H1 (cell line): ENCODE measurements around the gene RGPD3. TPM values are rescaled to one million over a fixed set of nuclear protein-coding genes. Genes with fewer than 3 reads are reported as not detected.
"Not testable (repeated sequence)": the region's sequence is repeated elsewhere in the genome, so short reads cannot be mapped to it uniquely, and the experiment has no call there.

Experiments used
- CTCF ChIA-PET: fragments of 300-600 bp; sonication (Branson Sonifier 250); formaldehyde crosslinking; loops from one replicate; lab custom pipeline; 2021; ENCODE audit not compliant: partially characterized antibody; lab: Charles Lee
- POLR2A ChIA-PET: fragments of 300-600 bp; sonication (Branson Sonifier 250); formaldehyde crosslinking; loops from one replicate; lab custom pipeline; 2021; ENCODE audit warnings: inconsistent platforms; ENCODE audit not compliant: partially characterized antibody; lab: Charles Lee
- DNase-seq, 2 experiments: peaks; one replicate each; pipeline versions ENCODE4 v3.0.0 to v3.0.0-alpha.2; 2010 to 2022; ENCODE audit warnings: low spot score in 2 of 2, low read depth in 1 of 2, mixed read lengths in 1 of 2
- FAIRE-seq: peaks from 2 replicates; lab custom pipeline; 2011; peaks lifted over from hg19 to GRCh38; lab: Jason Lieb, UNC
- H2AFZ ChIP-seq: 2 replicates; pipeline ENCODE4 v1.8.1; 2012; ENCODE audit warnings: low read length, inconsistent platforms
- H2AK5ac ChIP-seq: 2 replicates; pipeline ENCODE4 v1.6.1; 2013; ENCODE audit warnings: low read depth, low read length
- H2BK120ac ChIP-seq: replicated peaks from 2 replicates; pipeline ENCODE3; 2013; ENCODE audit warnings: low read depth, low read length, inconsistent platforms
- H2BK12ac ChIP-seq: 2 replicates; pipeline ENCODE4 v1.6.1; 2013; ENCODE audit warnings: low read depth, low read length
- H2BK15ac ChIP-seq: 2 replicates; pipeline ENCODE4 v1.6.1; 2013; ENCODE audit warnings: low read length
- H2BK20ac ChIP-seq: 2 replicates; pipeline ENCODE4 v1.6.1; 2013; ENCODE audit warnings: low read length
- H2BK5ac ChIP-seq: 2 replicates; pipeline ENCODE4 v1.6.1; 2013; ENCODE audit warnings: low read depth, low read length
- H3K14ac ChIP-seq: 2 replicates; pipeline ENCODE4 v1.6.1; 2013; ENCODE audit warnings: inconsistent platforms; ENCODE audit not compliant: insufficient read length
- H3K18ac ChIP-seq: 2 replicates; pipeline ENCODE4 v1.6.1; 2013; ENCODE audit warnings: low read length; ENCODE audit errors: extremely low read depth
- H3K23ac ChIP-seq: 2 replicates; pipeline ENCODE4 v1.6.1; 2013; ENCODE audit warnings: inconsistent platforms; ENCODE audit not compliant: insufficient read length
- H3K23me2 ChIP-seq: 2 replicates; pipeline ENCODE4 v1.6.1; 2013; ENCODE audit warnings: low read depth, low read length
- H3K27ac ChIP-seq: 2 replicates; pipeline ENCODE4 v1.6.1; 2011; ENCODE audit warnings: low read depth, low read length, inconsistent platforms
- H3K27me3 ChIP-seq, 4 experiments: replicated peaks in 1 of 4; 1 replicate in 1 of 4; 2 replicates in 3 of 4; pipeline versions ENCODE4 v1.6.1 to v1.8.1; 2011 to 2013; ENCODE audit warnings: low read length in 3 of 4, mild to moderate bottlenecking in 3 of 4, inconsistent platforms in 2 of 4, mixed read lengths in 2 of 4, moderate library complexity in 1 of 4; ENCODE audit not compliant: control insufficient read depth in 3 of 4, insufficient read depth in 3 of 4; ENCODE audit errors: extremely low read depth in 1 of 4
- H3K36me3 ChIP-seq, 4 experiments: 2 replicates each; pipeline versions ENCODE4 v1.6.1 to v1.8.1; 2011 to 2013; ENCODE audit warnings: mild to moderate bottlenecking in 4 of 4, low read length in 3 of 4, moderate library complexity in 2 of 4, control low read depth in 1 of 4, inconsistent platforms in 1 of 4; ENCODE audit not compliant: insufficient read depth in 4 of 4, control insufficient read depth in 2 of 4
- H3K4ac ChIP-seq: replicated peaks from 2 replicates; pipeline ENCODE3; 2013; ENCODE audit warnings: low read length, low read depth, mixed read lengths, inconsistent platforms; ENCODE audit not compliant: insufficient read length
- H3K4me1 ChIP-seq, 4 experiments: replicated peaks in 1 of 4; 1 replicate in 1 of 4; 2 replicates in 3 of 4; pipeline versions ENCODE4 v1.6.1 to v1.8.1; 2011 to 2013; ENCODE audit warnings: low read length in 3 of 4, inconsistent platforms in 2 of 4, mixed read lengths in 1 of 4; ENCODE audit not compliant: insufficient read depth in 4 of 4, control insufficient read depth in 3 of 4
- H3K4me2 ChIP-seq, 2 experiments: 2 replicates each; pipeline versions ENCODE4 v1.6.1 to v1.8.1; 2011 to 2013; ENCODE audit warnings: low read depth in 2 of 2, low read length in 2 of 2, control low read depth in 1 of 2, inconsistent platforms in 1 of 2, mild to moderate bottlenecking in 1 of 2; ENCODE audit not compliant: insufficient read depth in 1 of 2
- H3K4me3 ChIP-seq, 4 experiments: fragments of 200-600, 300-600 bp in 1 of 4; sonication (generic), shearing (Covaris generic), sonication (Bioruptor Twin) in 1 of 4; 2 replicates each; pipeline versions ENCODE4 v1.5.1 to v1.8.1; 2011 to 2016; ENCODE audit warnings: low read length in 4 of 4, low read depth in 3 of 4, control low read depth in 2 of 4, inconsistent platforms in 2 of 4, mild to moderate bottlenecking in 2 of 4, mixed read lengths in 1 of 4, moderate library complexity in 1 of 4; ENCODE audit not compliant: insufficient read depth in 2 of 4; ENCODE audit errors: extremely low read depth in 1 of 4
- H3K56ac ChIP-seq: replicated peaks from 2 replicates; pipeline ENCODE3; 2013; ENCODE audit warnings: low read depth, mild to moderate bottlenecking, mixed read lengths, low read length, inconsistent platforms; ENCODE audit not compliant: insufficient read length
- H3K79me1 ChIP-seq: 2 replicates; pipeline ENCODE4 v1.6.1; 2013; ENCODE audit warnings: low read depth, low read length, control low read depth
- H3K79me2 ChIP-seq, 2 experiments: 2 replicates each; pipeline versions ENCODE4 v1.6.1 to v1.8.1; 2012 to 2013; ENCODE audit warnings: low read length in 2 of 2, mild to moderate bottlenecking in 2 of 2, inconsistent platforms in 1 of 2; ENCODE audit not compliant: insufficient read depth in 2 of 2, control insufficient read depth in 1 of 2
- H3K9ac ChIP-seq, 4 experiments: replicated peaks in 1 of 4; 1 replicate in 1 of 4; 2 replicates in 3 of 4; pipeline versions ENCODE4 v1.6.1 to v1.8.1; 2011 to 2013; ENCODE audit warnings: low read depth in 3 of 4, low read length in 3 of 4, control low read depth in 2 of 4, mild to moderate bottlenecking in 2 of 4, moderate library complexity in 2 of 4, inconsistent platforms in 1 of 4; ENCODE audit errors: extremely low read depth in 1 of 4
- H3K9me3 ChIP-seq, 2 experiments: 2 replicates each; pipeline versions ENCODE4 v1.6.1 to v1.8.1; 2012 to 2013; ENCODE audit warnings: mild to moderate bottlenecking in 2 of 2, moderate library complexity in 2 of 2, control low read depth in 1 of 2, inconsistent platforms in 1 of 2, low read depth in 1 of 2, low read length in 1 of 2, mixed read lengths in 1 of 2; ENCODE audit not compliant: insufficient read depth in 2 of 2
- H4K20me1 ChIP-seq, 2 experiments: replicated peaks in 1 of 2; 2 replicates each; pipeline versions ENCODE3 to v1.8.1; 2011 to 2013; ENCODE audit warnings: inconsistent platforms in 2 of 2, low read length in 2 of 2, mild to moderate bottlenecking in 1 of 2; ENCODE audit not compliant: insufficient read depth in 2 of 2, control insufficient read depth in 1 of 2
- H4K5ac ChIP-seq: 2 replicates; pipeline ENCODE4 v1.6.1; 2013; ENCODE audit warnings: low read length, low read depth, mixed read lengths, inconsistent platforms; ENCODE audit not compliant: insufficient read length
- H4K8ac ChIP-seq: 2 replicates; pipeline ENCODE4 v1.8.0; 2013; ENCODE audit warnings: mild to moderate bottlenecking, moderate library complexity, low read length, inconsistent platforms; ENCODE audit not compliant: insufficient read depth; ENCODE audit errors: extremely low read depth
- H4K91ac ChIP-seq: replicated peaks from 2 replicates; pipeline ENCODE3; 2013; ENCODE audit warnings: low read length, mixed read lengths, inconsistent platforms; ENCODE audit not compliant: insufficient read length
- WGBS, 2 experiments: shearing (Covaris generic) in 1 of 2; methylation state at CpG; one replicate each; pipeline versions ENCODE4 v1.1.6 to v1.1.7; 2013 to 2015; ENCODE audit warnings: low lambda C conversion rate in 2 of 2, mixed read lengths in 2 of 2, inconsistent platforms in 1 of 2, low coverage in 1 of 2, missing lambda C conversion rate in 1 of 2; ENCODE audit not compliant: insufficient replicate concordance in 2 of 2, insufficient coverage in 1 of 2, insufficient read length in 1 of 2; ENCODE audit errors: extremely low coverage in 1 of 2, missing lambda C conversion rate in 1 of 2; 5-methylcytosine and 5-hydroxymethylcytosine counted together
- polyA plus RNA-seq, 7 experiments: library from polyadenylated mRNA; depleted of rRNA in 3 of 7; stranded (reverse) in 5 of 7; unstranded in 2 of 7; fragments of >200 nt in 5 of 7; fragments of 200-250 nt in 2 of 7; gene quantifications; 1 replicate in 5 of 7; 2 replicates in 1 of 7; 4 replicates in 1 of 7; pipeline versions ENCODE4 v1.2.1 to v1.2.3, GENCODE V29; 2011 to 2013; ENCODE audit warnings: missing spikeins in 2 of 7, mixed read lengths in 2 of 7
- total RNA-seq: library from RNA; stranded (reverse); fragmentation: NEBNext Ultra II Directional; extraction: Animal tissue kit (Norgen Biotek cat#: 25700); gene quantifications from 2 replicates; pipeline ENCODE4 v1.2.1, GENCODE V29; 2021

The RGPD3 gene
- total and polyA plus RNA-seq, 2 of the 8 experiments (the other 6 are each of a cell fraction or from before 2014, with no cell fraction given): 0.08 to 0.17 TPM

- H2BK20ac ChIP-seq, H3K27ac ChIP-seq, H3K18ac ChIP-seq, H2AK5ac ChIP-seq, H3K14ac ChIP-seq, H4K8ac ChIP-seq, H3K9ac ChIP-seq, H2BK5ac ChIP-seq, H2BK12ac ChIP-seq, H3K4me1 ChIP-seq, H3K79me2 ChIP-seq, H2BK15ac ChIP-seq, H2BK120ac ChIP-seq, FAIRE-seq, H3K9me3 ChIP-seq, H3K23me2 ChIP-seq, H3K79me1 ChIP-seq, H4K20me1 ChIP-seq, H3K23ac ChIP-seq, H4K5ac ChIP-seq, CTCF ChIA-PET, H3K4ac ChIP-seq, H4K91ac ChIP-seq, POLR2A ChIA-PET, H3K36me3 ChIP-seq, H3K56ac ChIP-seq, H2AFZ ChIP-seq: not testable (repeated sequence)
- Histone ChIP-seq H3K4me2 (peak overlapping the region; percentile 41 to 61; a peak in 3 of 4 replicates), H3K4me3 (peak overlapping the region in 3 of 4 experiments; percentile 7 to 53 (median 21); a peak in 5 of 8 replicates), H3K27me3 (peaks cover 2 to 16% (median 7%) of the 10 kb centered on the region in 4 experiments; a peak in 6 of 7 replicates)
- 30% methylated on average over 26 of the region's 44 CpGs; no CpG with 5 or more reads in 1 of the 2 experiments for WGBS, 2 experiments
- peak in 1 of 2 experiments; percentile 73 for DNase-seq
Measured at GRCh38 chr2:106487386-106488191, 19.4 kb upstream of the RGPD3 start.
